Transverse colon (tissue), 4 donors: Measurements from ENCODE around the gene SNRPF. TPM values are rescaled to one million over a fixed set of nuclear protein-coding genes. Genes with fewer than 3 reads are reported as not detected.

Experiments used
- DNase-seq: peaks from one replicate; pipeline ENCODE4 v3.0.0-alpha.2; 2019
- H3K27ac ChIP-seq, 4 donors: fragments of 200-600 bp; sonication (generic); 2 replicates each; pipeline ENCODE4 v1.5.1; 2016 to 2018; ENCODE audit warnings: inconsistent platforms in 4 of 4
- H3K27me3 ChIP-seq: fragments of 200-600 bp; sonication (generic); 2 replicates; pipeline ENCODE4 v1.5.1; 2017; ENCODE audit warnings: inconsistent platforms
- H3K36me3 ChIP-seq, 4 donors: fragments of 200-600 bp; sonication (generic); 2 replicates each; pipeline ENCODE4 v1.5.1; 2017 to 2019; ENCODE audit warnings: inconsistent platforms in 4 of 4
- H3K4me1 ChIP-seq, 4 donors: fragments of 200-600 bp; sonication (generic); 2 replicates each; pipeline ENCODE4 v1.5.1; 2017 to 2020; ENCODE audit warnings: inconsistent platforms in 4 of 4
- H3K4me3 ChIP-seq, 4 donors: fragments of 200-600 bp; sonication (generic); 1 replicate in 1 of 4; 2 replicates in 3 of 4; pipeline versions ENCODE4 v1.5.1 to v1.6.1; 2017 to 2019; ENCODE audit warnings: inconsistent platforms in 4 of 4
- H3K9me3 ChIP-seq, 2 donors: fragments of 200-600 bp; sonication (generic); 2 replicates each; pipeline ENCODE4 v1.5.1; 2017 to 2019; ENCODE audit warnings: inconsistent platforms in 2 of 2
- CTCF ChIP-seq, 5 experiments: fragments of 200-600 bp in 3 of 5; fragments of 450-650 bp in 2 of 5; sonication (generic) in 3 of 5; IDR thresholded peaks; 1 replicate in 2 of 5; 2 replicates in 3 of 5; pipeline ENCODE4 v1.5.1; 2016 to 2017; ENCODE audit warnings: antibody characterized with exemption in 5 of 5, inconsistent platforms in 3 of 5, mild to moderate bottlenecking in 2 of 5, moderate library complexity in 1 of 5
- EP300 ChIP-seq: sonication (generic); formaldehyde crosslinking; IDR thresholded peaks from one replicate; pipeline ENCODE4 v1.6.1; 2017; ENCODE audit warnings: antibody characterized with exemption, low read depth
- POLR2A ChIP-seq: fragments of 450-650 bp; IDR thresholded peaks from one replicate; pipeline ENCODE4 v1.6.1; 2016; ENCODE audit warnings: antibody characterized with exemption, mild to moderate bottlenecking, moderate library complexity
- POLR2AphosphoS5 ChIP-seq, 3 donors: sonication (generic); formaldehyde crosslinking; IDR thresholded peaks; one replicate each; pipeline ENCODE4 v1.6.1; 2016; ENCODE audit warnings: antibody characterized with exemption in 3 of 3
- WGBS, 2 donors: methylation state at CpG; one replicate each; pipeline ENCODE4 v1.1.5; 2018; ENCODE audit warnings: low coverage in 1 of 2; 5-methylcytosine and 5-hydroxymethylcytosine counted together
- in situ Hi-C, 4 donors: fragments of 200-750 bp; cut with MboI; loops; one replicate each; pipeline versions ENCODE4 v1.15.0 to v1.15.1; 2017; ENCODE audit warnings: low sequenced_read_pairs in 3 of 4, low pct_ligation_motif_present in 1 of 4, low pct_unique_long_range_greater_than_20kb in 1 of 4
- intact Hi-C: fragments of 100-400 bp; cut with DNase I; formaldehyde crosslinking; loops from one replicate; pipeline ENCODE4 v1.15.1; 2023; ENCODE audit warnings: low total_unique reads
- total RNA-seq, 4 donors: library from RNA; depleted of rRNA; stranded (reverse); fragments of >200 nt; gene quantifications; one replicate each; pipeline ENCODE4 v1.1.0, GENCODE V29; 2016

SNRPF gene
- total RNA-seq, 4 donors from 2014 or later: 4.8 to 8.3 TPM; not detected in 2

DNA sequence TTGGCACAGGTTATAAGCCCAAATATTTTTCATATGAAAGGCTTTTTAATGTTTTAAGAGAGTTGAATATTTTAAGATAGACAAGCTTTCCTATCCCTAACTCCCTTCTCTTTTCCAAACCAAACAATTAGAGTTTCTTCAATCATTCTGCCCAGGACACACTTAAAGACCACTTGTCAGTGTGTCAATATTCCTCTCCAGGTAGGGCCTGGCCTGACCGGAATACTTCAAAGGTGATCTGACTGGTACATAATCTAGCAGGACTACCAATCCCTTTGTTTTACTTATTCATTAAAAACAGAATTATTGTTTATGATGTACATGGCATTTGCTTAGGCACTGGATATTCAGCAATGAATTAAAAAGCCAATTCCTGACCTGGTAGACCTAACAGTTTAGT is 24.2 kb upstream of the SNRPF start:
- 88% methylated on average over 1 of the region's 1 CpG for WGBS, 2 donors
- no peak for TF ChIP-seq POLR2AphosphoS5 (IDR thresholded peaks at IDR 0.05)
- no peak for TF ChIP-seq POLR2A
- TF ChIP-seq EP300: no peak
- TF ChIP-seq CTCF (IDR thresholded peaks at IDR 0.05): no peak
- intact Hi-C loops: no loop called here
- Histone ChIP-seq H3K4me3 (no peak overlapping the region), H3K4me1 (peaks cover 7 to 25% (median 18%) of the 10 kb centered on the region in 4 donors), H3K9me3 (no peaks in the 10 kb centered on the region), H3K27me3 (no peaks in the 10 kb centered on the region), H3K36me3 (no peaks in the 10 kb centered on the region), H3K27ac (no peak overlapping the region)
- in situ Hi-C loops: no loop called here
- no peak for DNase-seq

- TF ChIP-seq CTCF (IDR thresholded peaks at IDR 0.05) (no peak), POLR2AphosphoS5 (IDR thresholded peaks at IDR 0.05) (no peak), EP300 (no peak), POLR2A (no peak)
- WGBS, 2 donors: 12 to 16% methylated on average over 3 of the region's 3 CpGs
- intact Hi-C loops (no loop called here), in situ Hi-C loops (no loop called here)
- H3K27ac ChIP-seq: no peak overlapping the region
- DNase-seq: no peak
- H3K4me1 ChIP-seq: peaks cover 7 to 22% (median 18%) of the 10 kb centered on the region in 4 donors
- H3K9me3 ChIP-seq: no peaks in the 10 kb centered on the region
- H3K27me3 ChIP-seq: no peaks in the 10 kb centered on the region
- H3K4me3 ChIP-seq: no peak overlapping the region
- no peaks in the 10 kb centered on the region for H3K36me3 ChIP-seq
These were observed 22.6 kb upstream of the SNRPF start for GRCh38 chr12:95836185-95836609.

- no peak overlapping the region for H3K4me3 ChIP-seq
- TF ChIP-seq POLR2A (no peak), CTCF (IDR thresholded peaks at IDR 0.05) (no peak), EP300 (no peak), POLR2AphosphoS5 (IDR thresholded peaks at IDR 0.05) (no peak)
- H3K27me3 ChIP-seq: no peaks in the 10 kb centered on the region
- intact Hi-C loops: no loop called here
- H3K9me3 ChIP-seq: no peaks in the 10 kb centered on the region
- in situ Hi-C loops: no loop called here
- H3K27ac ChIP-seq: no peak overlapping the region
- H3K36me3 ChIP-seq: no peaks in the 10 kb centered on the region
- 17% methylated on average over 1 of the region's 1 CpG; no CpG with 5 or more reads in 1 of the 2 donors for WGBS, 2 donors
- peaks cover 7 to 22% (median 18%) of the 10 kb centered on the region in 4 donors for H3K4me1 ChIP-seq
- DNase-seq: no peak
These were observed 22.0 kb upstream of the SNRPF start for GRCh38 chr12:95836630-95837239.

- in situ Hi-C loops (no loop called here), intact Hi-C loops (no loop called here)
- WGBS, 2 donors: 23 to 37% methylated on average over 4 to 10 of the region's 10 CpGs
- TF ChIP-seq POLR2A (no peak), POLR2AphosphoS5 (IDR thresholded peaks at IDR 0.05) (no peak), EP300 (no peak), CTCF (IDR thresholded peaks at IDR 0.05) (no peak)
- peaks cover 7 to 22% (median 18%) of the 10 kb centered on the region in 4 donors for H3K4me1 ChIP-seq
- DNase-seq: no peak
- H3K9me3 ChIP-seq: no peaks in the 10 kb centered on the region
- H3K36me3 ChIP-seq: no peaks in the 10 kb centered on the region
- H3K4me3 ChIP-seq: no peak overlapping the region
- no peaks in the 10 kb centered on the region for H3K27me3 ChIP-seq
- H3K27ac ChIP-seq: no peak overlapping the region
These were observed 21.3 kb upstream of the SNRPF start for GRCh38 chr12:95837240-95838038.
